Measurements from ENCODE around the gene UBA5.

GRCh38 chr3:132628157-132628556 lies 32.0 kb upstream of the UBA5 start:
- TF ChIP-seq CTCF (IDR thresholded peaks at IDR 0.05): no peak
- no peak for TF ChIP-seq EZH2 (IDR thresholded peaks at IDR 0.05)
- TF ChIP-seq EZH2phosphoT487 (IDR thresholded peaks at IDR 0.05): no peak
